Panc1 (cell line): Measurements from ENCODE around the gene DUSP16. TPM values are rescaled to one million over a fixed set of nuclear protein-coding genes. Genes with fewer than 3 reads are reported as not detected.

ENCODE experiments used
- ATAC-seq: fragments of 200-7000 bp; cut with Tn5 transposase; 2 replicates; pipeline ENCODE4 v1.9.1; 2020; ENCODE audit warnings: mild to moderate bottlenecking, moderate library complexity
- BruUV-seq: library from RNA; stranded (reverse); fragments of 400-500 nt; replicated peaks from 2 replicates; lab custom pipeline; 2021; lab: Mats Ljungman, UMichigan
- CTCF ChIA-PET: fragments of 300-600 bp; sonication (Branson Sonifier 250); formaldehyde crosslinking; loops from one replicate; lab custom pipeline; 2022; ENCODE audit warnings: antibody characterized with exemption; lab: Charles Lee
- POLR2A ChIA-PET: fragments of 300-600 bp; sonication (Branson Sonifier 250); formaldehyde crosslinking; loops from one replicate; lab custom pipeline; 2022; ENCODE audit warnings: antibody characterized with exemption; lab: Charles Lee
- DNase-seq: peaks from one replicate; pipeline ENCODE4 v3.0.0-alpha.2; 2010; ENCODE audit warnings: low read depth, low spot score
- H3K27ac ChIP-seq: 2 replicates; pipeline ENCODE4 v1.5.1; 2011; ENCODE audit warnings: mild to moderate bottlenecking, low read length, inconsistent platforms
- H3K27me3 ChIP-seq: fragments of 200-500 bp; sonication (Bioruptor generic); 2 replicates; pipeline ENCODE4 v1.6.0; 2014; ENCODE audit warnings: low read length, inconsistent platforms; ENCODE audit not compliant: control insufficient read depth, insufficient read depth
- H3K36me3 ChIP-seq: fragments of 200-500 bp; sonication (Bioruptor generic); 2 replicates; pipeline ENCODE4 v1.5.1; 2014; ENCODE audit warnings: inconsistent platforms, mild to moderate bottlenecking, low read length, moderate library complexity; ENCODE audit not compliant: control insufficient read depth, insufficient read depth
- H3K4me1 ChIP-seq: 2 replicates; pipeline ENCODE4 v1.5.1; 2011; ENCODE audit warnings: inconsistent platforms, mild to moderate bottlenecking, low read length, moderate library complexity; ENCODE audit not compliant: control insufficient read depth, insufficient read depth
- H3K4me3 ChIP-seq, 2 experiments: 2 replicates each; pipeline ENCODE4 v1.5.1; 2011 to 2012; ENCODE audit warnings: low read depth in 2 of 2, low read length in 2 of 2, mild to moderate bottlenecking in 2 of 2, inconsistent platforms in 1 of 2, moderate library complexity in 1 of 2
- H3K9me3 ChIP-seq: fragments of 200-500 bp; sonication (Bioruptor generic); 2 replicates; pipeline ENCODE4 v1.5.1; 2014; ENCODE audit warnings: low read depth, mild to moderate bottlenecking, inconsistent platforms, low read length, moderate library complexity; ENCODE audit not compliant: control insufficient read depth, insufficient read depth
- POLR2AphosphoS5 ChIP-seq: IDR thresholded peaks from 2 replicates; pipeline ENCODE4 v1.6.1; 2012; ENCODE audit warnings: mild to moderate bottlenecking, low read depth, low read length, moderate library complexity
- SIN3A ChIP-seq: IDR thresholded peaks from 2 replicates; pipeline ENCODE4 v1.6.1; 2012; ENCODE audit warnings: low read depth, mild to moderate bottlenecking, low read length, moderate library complexity, borderline replicate concordance; ENCODE audit not compliant: insufficient read depth
- TCF7L2 ChIP-seq: IDR thresholded peaks from 2 replicates; pipeline ENCODE4 v1.6.1; 2011; ENCODE audit warnings: mild to moderate bottlenecking, low read depth, low read length, inconsistent platforms
- in situ Hi-C: cut with HindIII; loops from 2 replicates; pipeline ENCODE4 v1.10.0; 2016; ENCODE audit warnings: low sequenced_read_pairs, low pct_unique_long_range_greater_than_20kb
- intact Hi-C: fragments of 100-400 bp; cut with micrococcal nuclease; formaldehyde crosslinking; loops from one replicate; pipeline ENCODE4 v1.10.0; 2022; ENCODE audit not compliant: unreplicated experiment
- total RNA-seq: library from RNA; stranded (reverse); gene quantifications from one replicate; pipeline ENCODE4 v1.2.1, GENCODE V29; 2021; ENCODE audit not compliant: unreplicated experiment
- TF ChIP-seq, protein P1 (sequence below): fragments of 450-650 bp; IDR thresholded peaks from 2 replicates; pipeline ENCODE4 v1.5.1; 2017; ENCODE audit warnings: mild to moderate bottlenecking
- TF ChIP-seq, protein P2 (sequence below), 2 experiments: IDR thresholded peaks; 2 replicates each; pipeline ENCODE4 v1.6.1; 2011 to 2012; ENCODE audit warnings: low read depth in 2 of 2, control low read depth in 1 of 2, low read length in 1 of 2, mild to moderate bottlenecking in 1 of 2, moderate library complexity in 1 of 2; ENCODE audit not compliant: insufficient read depth in 1 of 2

Gene DUSP16
- total RNA-seq, 1 experiment from 2014 or later: 12.9 TPM

DNA sequence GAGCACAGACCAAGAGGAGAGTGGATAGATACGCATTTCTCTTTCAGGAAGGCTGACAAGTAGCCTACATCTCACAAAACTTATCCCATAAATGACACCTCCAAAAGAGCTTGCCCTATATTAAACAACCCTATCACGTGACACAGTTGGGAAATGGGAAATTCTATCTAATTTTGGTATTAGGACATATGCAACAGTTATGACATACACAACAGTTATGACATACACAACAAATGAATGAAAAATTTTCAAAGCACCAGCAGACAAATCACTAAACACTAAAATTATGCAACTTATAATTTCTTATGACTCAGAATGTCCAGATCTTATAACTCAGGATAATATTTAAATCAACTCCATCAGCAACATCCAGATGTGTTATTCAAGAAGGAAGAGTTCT is 54.1 kb downstream of the DUSP16 start:
- Histone ChIP-seq H3K27me3 (no peaks in the 10 kb centered on the region), H3K4me1 (no peaks in the 10 kb centered on the region), H3K36me3 (no peaks in the 10 kb centered on the region), H3K4me3 (no peak overlapping the region), H3K9me3 (no peaks in the 10 kb centered on the region), H3K27ac (no peak overlapping the region)
- POLR2A ChIA-PET: no interaction called here
- in situ Hi-C loops (no loop called here), intact Hi-C loops (no loop called here)
- no TSS peak for BruUV-seq
- CTCF ChIA-PET: no interaction called here
- no peak for DNase-seq
- TF ChIP-seq, protein P1, sequence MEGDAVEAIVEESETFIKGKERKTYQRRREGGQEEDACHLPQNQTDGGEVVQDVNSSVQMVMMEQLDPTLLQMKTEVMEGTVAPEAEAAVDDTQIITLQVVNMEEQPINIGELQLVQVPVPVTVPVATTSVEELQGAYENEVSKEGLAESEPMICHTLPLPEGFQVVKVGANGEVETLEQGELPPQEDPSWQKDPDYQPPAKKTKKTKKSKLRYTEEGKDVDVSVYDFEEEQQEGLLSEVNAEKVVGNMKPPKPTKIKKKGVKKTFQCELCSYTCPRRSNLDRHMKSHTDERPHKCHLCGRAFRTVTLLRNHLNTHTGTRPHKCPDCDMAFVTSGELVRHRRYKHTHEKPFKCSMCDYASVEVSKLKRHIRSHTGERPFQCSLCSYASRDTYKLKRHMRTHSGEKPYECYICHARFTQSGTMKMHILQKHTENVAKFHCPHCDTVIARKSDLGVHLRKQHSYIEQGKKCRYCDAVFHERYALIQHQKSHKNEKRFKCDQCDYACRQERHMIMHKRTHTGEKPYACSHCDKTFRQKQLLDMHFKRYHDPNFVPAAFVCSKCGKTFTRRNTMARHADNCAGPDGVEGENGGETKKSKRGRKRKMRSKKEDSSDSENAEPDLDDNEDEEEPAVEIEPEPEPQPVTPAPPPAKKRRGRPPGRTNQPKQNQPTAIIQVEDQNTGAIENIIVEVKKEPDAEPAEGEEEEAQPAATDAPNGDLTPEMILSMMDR: no peak
- TF ChIP-seq TCF7L2: no peak
- TF ChIP-seq, protein P2, sequence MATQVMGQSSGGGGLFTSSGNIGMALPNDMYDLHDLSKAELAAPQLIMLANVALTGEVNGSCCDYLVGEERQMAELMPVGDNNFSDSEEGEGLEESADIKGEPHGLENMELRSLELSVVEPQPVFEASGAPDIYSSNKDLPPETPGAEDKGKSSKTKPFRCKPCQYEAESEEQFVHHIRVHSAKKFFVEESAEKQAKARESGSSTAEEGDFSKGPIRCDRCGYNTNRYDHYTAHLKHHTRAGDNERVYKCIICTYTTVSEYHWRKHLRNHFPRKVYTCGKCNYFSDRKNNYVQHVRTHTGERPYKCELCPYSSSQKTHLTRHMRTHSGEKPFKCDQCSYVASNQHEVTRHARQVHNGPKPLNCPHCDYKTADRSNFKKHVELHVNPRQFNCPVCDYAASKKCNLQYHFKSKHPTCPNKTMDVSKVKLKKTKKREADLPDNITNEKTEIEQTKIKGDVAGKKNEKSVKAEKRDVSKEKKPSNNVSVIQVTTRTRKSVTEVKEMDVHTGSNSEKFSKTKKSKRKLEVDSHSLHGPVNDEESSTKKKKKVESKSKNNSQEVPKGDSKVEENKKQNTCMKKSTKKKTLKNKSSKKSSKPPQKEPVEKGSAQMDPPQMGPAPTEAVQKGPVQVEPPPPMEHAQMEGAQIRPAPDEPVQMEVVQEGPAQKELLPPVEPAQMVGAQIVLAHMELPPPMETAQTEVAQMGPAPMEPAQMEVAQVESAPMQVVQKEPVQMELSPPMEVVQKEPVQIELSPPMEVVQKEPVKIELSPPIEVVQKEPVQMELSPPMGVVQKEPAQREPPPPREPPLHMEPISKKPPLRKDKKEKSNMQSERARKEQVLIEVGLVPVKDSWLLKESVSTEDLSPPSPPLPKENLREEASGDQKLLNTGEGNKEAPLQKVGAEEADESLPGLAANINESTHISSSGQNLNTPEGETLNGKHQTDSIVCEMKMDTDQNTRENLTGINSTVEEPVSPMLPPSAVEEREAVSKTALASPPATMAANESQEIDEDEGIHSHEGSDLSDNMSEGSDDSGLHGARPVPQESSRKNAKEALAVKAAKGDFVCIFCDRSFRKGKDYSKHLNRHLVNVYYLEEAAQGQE (IDR thresholded peaks at IDR 0.05; ENCODE audit: insufficient read depth in 1 of 2, low read depth in 2 of 2, low read length in 1 of 2): no peak
- no peak for TF ChIP-seq SIN3A
- no peak for TF ChIP-seq POLR2AphosphoS5
- no peak for ATAC-seq

DNA sequence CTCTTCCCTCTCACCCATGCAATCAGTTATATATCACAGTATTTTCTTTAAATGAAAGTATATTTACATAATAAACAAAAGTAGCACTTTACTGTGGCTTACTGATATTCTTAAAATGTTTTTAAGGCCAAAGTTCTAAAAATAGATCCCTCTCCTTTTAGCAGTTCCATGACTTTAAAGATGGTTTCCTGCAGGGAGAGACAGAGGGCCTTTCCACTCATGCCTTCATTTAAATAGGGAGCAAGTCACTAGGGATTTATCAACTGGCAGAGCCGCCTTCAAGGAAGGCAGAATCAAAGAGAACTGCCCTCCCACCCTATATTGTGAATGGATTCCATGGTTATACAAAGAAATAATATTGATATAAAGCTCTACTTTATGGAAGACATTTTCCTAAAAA is 55.5 kb downstream of the DUSP16 start:
- no peaks in the 10 kb centered on the region for H3K27me3 ChIP-seq
- DNase-seq: no peak
- no peak for TF ChIP-seq SIN3A
- TF ChIP-seq, protein P2 (IDR thresholded peaks at IDR 0.05; ENCODE audit: insufficient read depth in 1 of 2, low read depth in 2 of 2, low read length in 1 of 2): no peak
- no peak for TF ChIP-seq POLR2AphosphoS5
- TF ChIP-seq, protein P1: no peak
- no peak for TF ChIP-seq TCF7L2
- H3K27ac ChIP-seq: no peak overlapping the region
- ChIA-PET POLR2A (no interaction called here), CTCF (no interaction called here)
- H3K4me3 ChIP-seq: no peak overlapping the region
- BruUV-seq: no TSS peak
- H3K9me3 ChIP-seq: no peaks in the 10 kb centered on the region
- ATAC-seq: no peak
- intact Hi-C loops: loop anchor here (1.0 kb wide), 1 partner anchor 21 kb away; no protein-coding TSS in a partner anchor
- H3K36me3 ChIP-seq: no peaks in the 10 kb centered on the region
- no peaks in the 10 kb centered on the region for H3K4me1 ChIP-seq
- in situ Hi-C loops: no loop called here
